SK-N-MC (cell line): ENCODE data around the gene RPH3AL.

ENCODE experiments used
- EZH2 ChIP-seq: fragments of 200-600 bp; sonication (generic); IDR thresholded peaks from one replicate; pipeline ENCODE4 v1.6.1; 2017; ENCODE audit warnings: antibody characterized with exemption
- FOXP2 ChIP-seq: optimal IDR thresholded peaks from 2 replicates; pipeline ENCODE3; 2011; ENCODE audit warnings: mild to moderate bottlenecking, moderate library complexity; ENCODE audit not compliant: insufficient read depth; ENCODE audit errors: extremely low read length, control extremely low read depth
- POLR2AphosphoS5 ChIP-seq: IDR thresholded peaks from 2 replicates; pipeline ENCODE4 v1.6.1; 2012; ENCODE audit warnings: mild to moderate bottlenecking, low read depth, low read length, borderline replicate concordance

DNA sequence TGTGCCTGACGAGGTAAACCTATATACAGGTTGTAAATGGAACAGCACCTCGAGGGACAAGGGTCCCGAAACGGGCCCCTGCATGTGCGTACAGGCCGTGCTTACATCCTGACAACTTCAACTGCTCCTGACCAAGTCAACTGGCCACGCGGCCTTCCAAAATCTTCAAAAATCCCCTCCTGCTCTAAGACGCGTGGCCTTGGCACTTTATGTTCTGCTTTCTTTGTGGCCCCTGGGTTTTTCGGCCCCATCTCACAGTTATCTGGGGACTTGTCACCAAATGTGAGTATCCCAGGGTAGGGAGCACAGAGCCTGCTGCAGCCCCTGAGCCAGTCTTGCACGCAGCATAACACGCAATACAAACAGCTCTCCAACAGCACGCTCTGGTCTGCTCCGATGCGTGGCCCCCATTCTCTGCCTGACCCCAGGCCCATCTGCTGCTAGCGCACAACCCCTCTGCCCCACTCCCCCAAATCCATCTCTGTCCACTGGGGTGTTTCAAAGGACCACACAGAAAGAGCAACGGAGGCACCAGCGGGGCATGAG lies 659 bp downstream of the RPH3AL start:
- TF ChIP-seq EZH2 (no peak), POLR2AphosphoS5 (no peak), FOXP2 (no peak)
